ENCODE data around the gene JAZF1.

The JAZF1 gene

GRCh38 chr7:28106321-28106829 is 74.2 kb downstream of the JAZF1 start:
- DNase-seq (ENCODE audit: low read depth in 2 of 2), result no peak

GRCh38 chr7:28105234-28105633 is 75.4 kb downstream of the JAZF1 start:
- DNase-seq (ENCODE audit: low read depth in 2 of 2), result no peak

GRCh38 chr7:28104811-28105210 is 75.8 kb downstream of the JAZF1 start:
- DNase-seq (ENCODE audit: low read depth in 2 of 2), result no peak

GRCh38 chr7:28104041-28104541 is 76.5 kb downstream of the JAZF1 start:
- no peak for DNase-seq (ENCODE audit: low read depth in 2 of 2)

DNA sequence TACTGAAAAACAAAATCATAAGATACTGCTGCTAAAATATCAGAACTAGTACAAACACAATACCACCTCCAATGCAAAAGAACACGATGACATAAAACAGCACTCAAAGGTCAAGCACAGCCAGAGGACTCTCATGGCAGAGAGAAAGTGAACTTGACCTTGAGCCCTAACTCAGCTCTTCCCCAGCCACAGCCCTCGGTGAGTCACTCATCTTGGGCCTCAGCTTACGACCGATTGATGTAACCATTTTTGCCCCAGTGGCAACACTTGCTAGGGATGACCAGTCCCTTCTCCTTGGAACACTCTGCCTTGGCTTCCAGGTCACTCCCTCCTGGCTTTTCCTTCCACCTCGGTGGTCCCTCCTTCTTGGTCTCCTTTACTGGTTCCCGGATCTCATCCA is 77.8 kb downstream of the JAZF1 start:
- DNase-seq (ENCODE audit: low read depth in 2 of 2), result no peak

DNA sequence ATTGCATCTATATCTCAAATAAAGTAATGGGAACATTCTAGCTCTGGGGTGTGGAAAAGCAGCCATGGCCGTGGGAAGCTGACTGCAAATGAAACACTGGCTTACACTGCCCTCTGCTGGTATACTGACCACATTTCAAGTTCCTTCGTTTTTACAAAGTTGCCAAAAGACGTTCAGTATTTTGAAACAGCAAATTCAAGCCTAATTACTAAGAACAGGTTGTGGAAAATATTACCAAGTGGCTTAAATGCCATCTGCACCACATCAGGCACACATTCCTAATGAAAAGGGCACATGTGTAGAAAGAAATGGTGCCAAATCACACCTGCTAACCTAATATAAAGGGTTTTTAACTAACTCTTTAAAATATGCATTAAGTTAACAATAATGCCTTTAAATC is 83.9 kb downstream of the JAZF1 start:
- peak in 1 of 2 donors; percentile 1 for DNase-seq (ENCODE audit: low read depth in 2 of 2)

DNA sequence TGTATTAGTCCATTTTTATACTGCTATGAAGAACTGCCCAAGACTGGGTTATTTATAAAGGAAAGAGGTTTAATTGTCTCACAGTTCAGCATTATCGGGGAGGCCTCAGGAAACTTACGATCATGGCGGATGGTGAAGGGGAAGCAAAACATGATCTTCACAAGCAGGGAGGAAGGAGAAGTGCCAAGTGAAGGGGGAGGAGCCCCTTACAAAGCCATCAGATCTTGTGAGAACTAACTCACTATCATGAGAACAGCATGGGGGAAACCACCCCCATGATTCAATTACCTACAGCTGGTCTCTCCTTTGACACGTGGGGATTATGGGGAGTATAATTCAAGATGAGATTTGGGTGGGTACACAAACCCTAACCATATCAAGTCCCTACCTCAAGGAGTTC is 85.4 kb downstream of the JAZF1 start:
- DNase-seq (ENCODE audit: low read depth in 2 of 2), result no peak

DNA sequence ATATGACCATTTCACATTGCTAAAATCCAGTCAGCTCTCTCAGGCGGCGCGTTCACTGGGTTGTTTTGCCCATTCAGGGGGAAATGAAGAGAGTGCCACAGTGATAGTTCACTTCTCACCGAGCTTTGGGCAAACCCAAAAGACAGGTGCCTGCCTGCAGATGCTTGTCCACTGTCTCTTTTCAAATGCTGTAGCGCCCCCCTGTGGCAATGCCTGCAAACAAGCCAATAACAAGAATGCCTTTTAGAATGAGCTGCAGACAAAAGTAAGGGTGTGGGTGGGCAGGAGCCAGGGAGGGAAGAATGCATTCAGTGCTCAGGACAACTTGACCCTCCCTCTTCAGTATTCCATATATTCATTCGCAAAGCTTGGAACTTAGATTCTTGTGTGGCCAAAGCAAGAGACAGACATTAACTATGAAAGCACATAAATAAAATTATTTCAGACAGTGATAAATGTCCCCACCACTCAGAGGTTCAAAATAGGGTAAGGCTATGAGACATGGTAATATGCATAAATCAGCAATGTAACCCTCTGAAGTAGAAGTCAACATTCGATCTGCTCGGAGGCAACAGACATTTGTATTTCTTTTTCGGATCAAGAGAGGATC is 86.9 kb downstream of the JAZF1 start:
- peak in 1 of 2 donors; percentile 24 for DNase-seq (ENCODE audit: low read depth in 2 of 2)

- DNase-seq (ENCODE audit: low read depth in 2 of 2), result no peak
Measured at GRCh38 chr7:28091190-28091589, 89.4 kb downstream of the JAZF1 start.

- DNase-seq (ENCODE audit: low read depth in 2 of 2), result no peak
Measured at GRCh38 chr7:28088901-28089714, 91.5 kb downstream of the JAZF1 start.

DNA sequence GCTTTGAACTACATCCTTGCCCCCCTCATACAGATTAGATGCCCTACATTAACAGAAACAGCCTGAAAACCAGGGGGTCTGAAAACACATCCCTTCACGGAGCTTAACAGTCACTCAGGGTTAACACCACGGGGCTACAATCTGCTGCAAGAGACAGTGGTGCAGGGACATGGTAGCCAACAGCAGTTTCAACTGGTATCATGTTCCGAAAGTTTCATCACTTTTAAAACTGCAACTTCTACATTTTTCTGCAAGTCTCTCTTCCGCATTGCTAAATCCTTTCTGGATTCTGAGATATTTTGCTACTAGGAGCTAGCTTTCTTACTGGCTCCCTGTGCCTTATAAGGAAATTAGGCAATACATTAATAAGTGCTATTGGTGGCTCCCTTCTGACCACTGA is 92.6 kb downstream of the JAZF1 start:
- no peak for DNase-seq (ENCODE audit: low read depth in 2 of 2)

- no peak for DNase-seq (ENCODE audit: low read depth in 2 of 2)
Measured at GRCh38 chr7:28086198-28086597, 94.4 kb downstream of the JAZF1 start.

- DNase-seq (ENCODE audit: low read depth in 2 of 2), result no peak
Measured at GRCh38 chr7:28083998-28084985, 96.3 kb downstream of the JAZF1 start.

GRCh38 chr7:28083164-28083997 is 97.2 kb downstream of the JAZF1 start:
- DNase-seq (ENCODE audit: low read depth in 2 of 2), result no peak

DNA sequence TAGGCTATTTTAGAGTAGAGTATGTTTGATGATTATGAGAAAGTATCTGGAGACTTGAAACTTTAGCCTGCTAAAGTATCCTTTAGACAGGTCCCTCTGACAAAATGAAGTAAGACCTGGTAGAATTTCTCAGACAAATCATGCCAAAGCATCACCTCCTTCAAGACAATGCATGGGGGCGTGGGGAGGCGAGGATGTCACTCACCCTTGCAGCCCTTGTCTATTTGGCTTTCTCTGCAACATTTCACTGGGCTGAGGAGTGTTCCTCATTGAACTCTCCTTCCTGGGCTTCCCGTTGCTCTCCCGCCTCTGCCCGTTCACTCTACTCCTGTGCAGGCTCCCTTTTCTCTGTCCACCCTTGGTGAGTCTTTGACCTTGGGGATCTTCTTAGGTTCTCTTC is 98.5 kb downstream of the JAZF1 start:
- DNase-seq (ENCODE audit: low read depth in 2 of 2), result no peak

GRCh38 chr7:28081016-28081415 is 99.6 kb downstream of the JAZF1 start:
- no peak for DNase-seq (ENCODE audit: low read depth in 2 of 2)

- DNase-seq (ENCODE audit: low read depth in 2 of 2), result peak in 1 of 2 donors; percentile 23
Measured at GRCh38 chr7:28078036-28078901, 102.3 kb downstream of the JAZF1 start.

GRCh38 chr7:28077616-28078015 is 103.0 kb downstream of the JAZF1 start:
- DNase-seq (ENCODE audit: low read depth in 2 of 2), result no peak

GRCh38 chr7:28076423-28077200 is 104.0 kb downstream of the JAZF1 start:
- DNase-seq (ENCODE audit: low read depth in 2 of 2), result no peak

All from stimulated activated CD4-positive, alpha-beta T cell treated with anti-CD3 and anti-CD28 coated beads, Interleukin-1b, Interleukin-23, amount 100 ng/mL, for 1 hour (primary cell).